LNCAP (cell line): ENCODE results near the gene RFLNA.

Experiments
- CTCF ChIP-seq: fragments of 450-650 bp; IDR thresholded peaks from 2 replicates; pipeline ENCODE4 v1.5.1; 2017; ENCODE audit warnings: mild to moderate bottlenecking

The RFLNA gene

GRCh38 chr12:124261885-124262284 lies 33.0 kb upstream of the RFLNA start:
- TF ChIP-seq CTCF: no peak

GRCh38 chr12:124264089-124264795 lies 30.7 kb upstream of the RFLNA start:
- no peak for TF ChIP-seq CTCF

- no peak for TF ChIP-seq CTCF
Observed at GRCh38 chr12:124264879-124265278, 30.0 kb upstream of the RFLNA start.

GRCh38 chr12:124267205-124267778 lies 27.6 kb upstream of the RFLNA start:
- no peak for TF ChIP-seq CTCF

GRCh38 chr12:124270671-124271070 lies 24.2 kb upstream of the RFLNA start:
- TF ChIP-seq CTCF: no peak

- no peak for TF ChIP-seq CTCF
Observed at GRCh38 chr12:124273630-124274029, 21.3 kb upstream of the RFLNA start.

- no peak for TF ChIP-seq CTCF
Observed at GRCh38 chr12:124276337-124276736, 18.6 kb upstream of the RFLNA start.
